ENCODE results near the gene HAGHL.

Gene HAGHL

DNA sequence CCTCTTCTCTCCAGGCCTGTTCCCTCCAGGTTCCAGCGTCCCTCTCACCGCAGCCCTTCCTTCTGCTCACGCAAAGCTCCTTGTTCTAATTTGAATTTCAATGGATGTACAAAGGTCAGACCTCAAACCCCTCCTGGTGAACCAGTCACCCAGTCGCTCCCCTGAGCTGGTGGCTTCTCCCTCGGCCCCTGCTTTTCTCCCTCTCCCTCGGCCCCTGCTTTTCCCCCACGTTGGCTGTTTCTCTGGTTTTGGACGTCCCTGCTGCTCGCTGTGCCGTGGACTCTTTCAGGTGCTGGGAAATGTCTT lies 25.1 kb downstream of the HAGHL start:
- TF ChIP-seq GATA2 (IDR thresholded peaks at IDR 0.05; ENCODE audit: low read depth, low read length) (no peak), GATA3 (IDR thresholded peaks at IDR 0.05; ENCODE audit: low read depth, low read length) (no peak)

DNA sequence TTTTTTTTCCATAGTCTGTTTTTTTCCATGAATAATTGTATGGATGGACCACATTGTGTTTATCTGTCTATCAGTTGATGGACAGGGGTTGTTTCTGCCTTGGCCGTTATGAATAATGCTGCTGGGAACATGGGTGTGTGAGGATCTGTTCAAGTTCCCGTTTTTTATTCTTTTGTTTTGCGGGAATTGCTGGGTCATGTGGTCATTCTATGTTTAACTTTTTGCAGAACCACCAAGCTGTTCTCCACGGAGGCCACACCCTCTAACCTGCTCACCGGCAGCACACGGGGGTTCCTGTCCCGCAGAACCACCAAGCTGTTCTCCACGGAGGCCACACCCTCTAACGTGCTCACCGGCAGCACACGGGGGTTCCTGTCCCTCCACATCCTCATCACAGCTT lies 27.8 kb downstream of the HAGHL start:
- TF ChIP-seq GATA2 (IDR thresholded peaks at IDR 0.05; ENCODE audit: low read depth, low read length) (no peak), GATA3 (IDR thresholded peaks at IDR 0.05; ENCODE audit: low read depth, low read length) (no peak)

DNA sequence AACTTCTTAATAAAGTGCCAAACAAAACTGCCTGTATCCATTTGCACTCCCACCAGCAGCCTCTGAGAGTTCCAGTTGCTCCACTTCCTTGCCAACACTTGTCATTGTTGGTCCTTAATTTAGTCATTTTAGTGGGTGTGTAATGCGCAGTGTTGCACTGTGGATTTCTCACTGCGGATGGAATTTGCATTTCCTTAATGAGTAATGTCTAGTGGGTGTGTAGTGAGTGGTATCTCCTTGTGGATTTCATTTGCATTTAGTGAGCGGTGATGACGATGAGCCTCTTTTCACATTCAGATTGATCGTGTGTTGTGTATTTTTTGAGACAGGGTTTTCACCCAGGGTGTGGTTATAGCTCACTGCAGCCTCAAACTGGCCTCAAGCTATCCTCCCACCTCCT lies 29.5 kb downstream of the HAGHL start:
- no peak for TF ChIP-seq GATA2 (IDR thresholded peaks at IDR 0.05; ENCODE audit: low read depth, low read length)
- TF ChIP-seq GATA3 (IDR thresholded peaks at IDR 0.05; ENCODE audit: low read depth, low read length): no peak

DNA sequence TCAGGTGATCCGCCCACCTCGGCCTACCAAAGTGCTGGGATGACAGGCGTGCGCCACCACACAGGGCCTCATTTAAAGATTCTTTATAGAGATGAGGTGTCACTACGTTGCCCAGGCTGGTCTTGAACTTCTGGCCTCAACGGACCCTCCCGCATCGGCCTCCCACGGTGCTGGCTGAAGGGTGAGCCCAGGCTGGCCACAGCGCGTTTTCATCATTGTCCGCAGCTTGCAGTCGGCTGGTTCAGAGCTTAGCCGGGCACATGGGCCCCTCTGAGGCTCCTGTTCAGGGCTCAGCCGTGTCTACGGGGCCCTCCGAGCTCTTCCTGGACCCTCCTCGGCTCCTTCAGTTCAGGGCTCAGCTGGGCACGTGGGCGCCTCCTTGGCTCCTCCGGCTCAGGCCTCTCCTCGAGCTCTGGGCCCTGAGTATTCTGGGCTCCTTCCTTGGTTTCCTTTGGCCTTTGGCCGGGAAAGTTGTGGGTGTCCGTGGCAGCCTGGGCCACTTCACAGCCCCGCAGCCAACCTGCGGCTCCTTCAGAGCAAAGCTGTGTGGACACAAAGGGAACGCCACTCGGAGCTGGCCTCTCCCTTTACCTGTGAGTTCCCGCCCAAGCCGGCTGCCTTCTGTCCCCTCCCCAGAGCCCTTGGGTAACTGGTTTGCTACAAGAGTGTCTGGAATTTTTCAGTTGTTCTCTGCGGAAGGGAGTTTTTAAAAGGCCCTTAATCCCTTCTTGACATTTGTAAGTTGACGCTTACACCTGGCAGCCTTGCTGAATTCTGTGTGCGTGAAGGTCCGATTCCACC lies 32.4 kb downstream of the HAGHL start:
- TF ChIP-seq GATA3 (IDR thresholded peaks at IDR 0.05; ENCODE audit: low read depth, low read length) (no peak), GATA2 (IDR thresholded peaks at IDR 0.05; ENCODE audit: low read depth, low read length) (no peak)

DNA sequence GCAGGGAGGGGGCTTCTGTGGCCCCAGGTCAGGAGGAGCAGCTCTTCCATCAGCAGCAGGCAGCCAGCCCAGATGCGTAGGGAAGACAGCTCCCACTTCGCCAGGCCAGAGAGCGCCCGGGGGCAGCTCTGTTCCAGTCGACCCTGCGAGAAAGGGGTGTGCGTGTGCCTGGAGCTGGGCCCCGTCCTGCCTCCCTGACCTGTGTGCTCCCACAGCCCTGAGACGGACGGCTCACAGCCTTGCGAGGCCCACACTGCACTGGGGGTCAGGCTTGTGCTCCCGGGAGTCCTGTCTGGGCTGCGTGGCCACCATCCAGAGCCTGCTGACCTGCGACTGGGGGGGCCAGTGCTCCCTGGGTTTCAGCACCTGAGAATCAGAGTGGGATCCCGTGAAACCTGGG lies 33.2 kb downstream of the HAGHL start:
- TF ChIP-seq GATA3 (IDR thresholded peaks at IDR 0.05; ENCODE audit: low read depth, low read length): no peak
- no peak for TF ChIP-seq GATA2 (IDR thresholded peaks at IDR 0.05; ENCODE audit: low read depth, low read length)

DNA sequence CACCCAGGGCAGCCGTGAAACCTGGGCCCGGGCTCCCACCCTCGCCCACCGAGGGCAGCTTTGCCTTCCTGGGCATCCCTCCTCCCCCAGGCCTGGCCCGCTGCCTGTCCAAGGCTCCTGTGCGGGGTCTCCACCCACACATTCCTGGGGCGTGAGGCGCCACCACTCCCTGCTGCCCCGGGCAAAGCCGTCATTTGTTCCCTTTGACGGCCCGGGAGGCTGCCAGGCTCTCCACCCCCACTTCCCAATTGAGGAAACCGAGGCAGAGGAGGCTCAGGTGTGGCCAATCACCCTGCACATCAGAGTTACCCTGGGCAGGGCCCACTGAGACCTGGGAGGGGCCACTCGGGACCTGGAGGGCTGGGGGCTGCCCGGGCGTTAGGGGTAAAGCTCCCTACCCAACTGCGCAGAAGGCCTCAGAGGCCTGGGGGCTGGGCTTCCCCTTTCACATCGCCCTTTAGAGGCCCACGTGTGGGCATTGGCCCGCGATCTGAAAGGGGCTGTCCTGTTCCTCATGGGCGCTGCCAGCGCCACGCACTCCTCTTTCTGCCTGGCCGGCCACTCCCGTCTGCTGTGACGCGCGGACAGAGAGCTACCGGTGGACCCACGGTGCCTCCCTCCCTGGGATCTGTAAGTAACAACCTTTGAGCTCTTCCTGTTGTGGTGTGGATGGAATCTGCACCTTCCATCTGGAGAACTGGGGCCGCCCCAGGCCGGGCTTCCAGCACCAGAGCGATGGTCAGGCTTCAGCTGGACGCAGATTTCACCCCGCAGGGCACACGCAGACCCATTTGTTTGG lies 33.8 kb downstream of the HAGHL start, which contains the start of gene MSLN:
Gene MSLN (plus strand): TSS at position 190 of the 799 bp plus-strand sequence. CDS start 1,947 bp downstream, outside the sequence.
- no peak for TF ChIP-seq GATA3 (IDR thresholded peaks at IDR 0.05; ENCODE audit: low read depth, low read length)
- no peak for TF ChIP-seq GATA2 (IDR thresholded peaks at IDR 0.05; ENCODE audit: low read depth, low read length)

DNA sequence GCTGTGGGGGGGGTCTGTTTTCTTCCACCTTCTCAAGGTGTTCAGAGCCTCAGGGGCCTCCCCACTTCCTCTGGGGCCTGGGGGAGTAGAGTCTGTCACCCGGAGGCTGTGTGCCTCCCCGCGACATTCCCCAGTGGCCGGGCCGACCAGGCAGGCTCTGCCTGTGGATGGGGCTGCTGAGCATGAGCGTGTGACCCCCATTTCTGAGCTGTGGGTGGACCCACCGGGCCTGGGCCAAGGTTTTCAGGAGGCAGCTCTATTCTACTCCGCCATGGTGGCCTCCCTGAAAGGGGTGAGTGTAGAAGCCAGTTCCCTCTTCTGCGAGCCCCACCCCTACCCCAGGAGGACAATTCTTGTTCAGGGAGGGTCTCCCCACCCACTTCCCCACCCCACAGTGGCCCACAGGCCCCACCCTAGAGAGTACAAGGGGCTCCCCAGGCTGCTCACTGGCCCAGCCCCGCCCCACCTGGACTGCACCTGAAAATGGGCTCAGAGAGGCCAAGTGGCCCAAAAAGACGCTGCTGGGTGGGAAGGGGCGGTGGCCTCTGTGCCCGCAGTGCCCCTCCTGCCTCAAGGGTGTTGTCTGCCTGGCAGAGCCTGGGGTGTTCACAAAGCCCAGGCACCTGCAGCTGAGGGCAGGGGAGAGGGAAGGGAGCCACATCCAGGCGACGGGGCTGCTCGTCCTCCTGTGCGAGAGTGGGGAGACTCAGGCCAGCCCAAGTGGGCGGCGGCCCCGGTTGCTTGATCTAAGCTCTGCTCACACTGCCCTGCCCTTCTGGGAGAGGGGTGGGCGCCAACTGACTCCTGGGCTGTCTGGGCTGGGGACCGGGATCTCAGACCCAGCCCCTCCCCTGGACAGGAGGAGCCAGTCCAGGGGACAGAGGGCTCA lies 35.0 kb downstream of the HAGHL start:
- TF ChIP-seq GATA2 (IDR thresholded peaks at IDR 0.05; ENCODE audit: low read depth, low read length) (no peak), GATA3 (IDR thresholded peaks at IDR 0.05; ENCODE audit: low read depth, low read length) (no peak)

DNA sequence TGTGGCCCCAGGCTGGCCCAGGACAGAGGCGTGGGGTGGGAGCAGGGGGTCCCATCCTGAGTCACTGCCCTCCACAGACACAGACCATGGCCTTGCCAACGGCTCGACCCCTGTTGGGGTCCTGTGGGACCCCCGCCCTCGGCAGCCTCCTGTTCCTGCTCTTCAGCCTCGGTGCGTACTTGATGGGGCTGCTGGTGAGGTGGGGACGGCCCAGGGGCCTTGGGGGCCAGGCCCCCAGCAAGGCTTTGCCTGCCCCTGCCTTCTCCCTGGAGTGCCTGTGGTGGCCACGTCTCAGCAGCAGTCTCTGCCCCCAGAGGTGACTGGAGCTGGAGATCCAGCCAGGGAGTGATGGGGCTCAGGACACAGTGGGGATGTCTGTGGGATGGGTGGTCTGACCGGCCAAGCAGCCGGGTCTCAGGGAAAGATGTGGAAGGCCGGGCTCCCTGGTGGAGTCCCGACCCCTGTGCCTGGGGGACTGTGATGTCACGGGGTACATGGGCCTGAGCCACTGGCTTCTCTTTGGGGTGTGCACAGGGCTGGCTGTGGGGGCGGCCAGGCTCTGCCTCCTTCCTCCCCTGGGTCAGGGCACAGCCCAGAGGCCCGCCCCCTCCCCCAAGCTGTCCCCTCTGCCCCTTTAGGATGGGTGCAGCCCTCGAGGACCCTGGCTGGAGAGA lies 35.8 kb downstream of the HAGHL start:
- TF ChIP-seq GATA3 (IDR thresholded peaks at IDR 0.05; ENCODE audit: low read depth, low read length) (no peak), GATA2 (IDR thresholded peaks at IDR 0.05; ENCODE audit: low read depth, low read length) (no peak)

DNA sequence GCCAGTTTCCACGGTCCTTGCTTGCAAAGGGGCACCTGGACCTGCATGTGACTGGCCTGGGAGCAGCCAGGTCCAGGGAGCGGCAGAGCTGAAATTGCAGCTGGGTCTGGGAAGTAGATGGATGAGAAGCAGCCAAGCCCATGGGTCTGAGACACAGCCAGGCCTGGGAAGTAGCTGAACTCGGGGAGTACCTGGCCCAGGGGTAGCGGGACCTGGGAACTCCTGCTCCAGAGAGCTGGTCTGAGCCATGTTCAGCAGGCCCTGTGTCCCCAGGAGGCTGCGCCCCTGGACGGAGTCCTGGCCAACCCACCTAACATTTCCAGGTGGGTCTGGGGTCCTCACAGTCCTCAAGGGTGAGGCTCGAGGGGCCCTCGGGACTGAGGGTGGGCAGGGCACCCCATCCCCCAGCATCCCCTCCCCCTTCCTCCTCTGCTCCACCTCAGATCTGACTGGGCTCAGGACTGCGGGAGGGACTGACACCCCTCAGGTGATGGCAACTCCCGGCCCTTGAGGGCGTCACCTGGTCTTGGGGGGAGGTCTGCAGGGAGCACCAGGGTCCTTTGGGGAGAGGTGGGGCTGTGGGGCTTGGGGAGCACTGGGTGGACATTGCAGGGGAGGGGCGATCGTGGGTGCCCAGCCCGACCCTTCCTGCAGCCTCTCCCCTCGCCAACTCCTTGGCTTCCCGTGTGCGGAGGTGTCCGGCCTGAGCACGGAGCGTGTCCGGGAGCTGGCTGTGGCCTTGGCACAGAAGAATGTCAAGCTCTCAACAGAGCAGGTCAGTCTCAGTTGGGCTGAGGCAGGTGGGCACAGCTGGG lies 36.7 kb downstream of the HAGHL start:
- TF ChIP-seq GATA2 (IDR thresholded peaks at IDR 0.05; ENCODE audit: low read depth, low read length) (no peak), GATA3 (IDR thresholded peaks at IDR 0.05; ENCODE audit: low read depth, low read length) (no peak)

DNA sequence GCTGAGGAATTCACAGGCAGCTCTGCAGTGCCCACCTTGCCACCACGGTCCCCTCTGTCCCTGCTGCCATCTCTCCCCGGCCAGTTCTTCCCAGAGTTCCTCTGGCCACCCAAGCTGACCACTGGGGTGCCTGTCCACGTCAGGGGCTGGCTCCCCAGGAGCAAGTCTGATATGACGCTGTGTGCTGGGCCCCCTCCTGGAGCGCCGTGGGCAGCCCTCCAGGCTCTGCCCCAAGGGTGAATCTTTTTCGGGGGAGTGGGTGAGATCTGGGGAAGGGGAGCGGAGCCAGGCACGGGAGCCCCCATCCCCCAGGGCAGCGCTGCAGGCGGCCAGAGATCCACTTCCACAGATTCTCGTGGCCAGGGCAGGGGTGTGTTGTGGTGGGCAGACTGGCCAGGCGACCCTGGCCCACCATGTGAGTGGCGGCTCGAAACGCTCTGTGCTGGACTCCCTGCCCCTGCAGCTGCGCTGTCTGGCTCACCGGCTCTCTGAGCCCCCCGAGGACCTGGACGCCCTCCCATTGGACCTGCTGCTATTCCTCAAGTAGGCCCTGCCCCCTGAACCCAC lies 37.4 kb downstream of the HAGHL start:
- TF ChIP-seq GATA2 (IDR thresholded peaks at IDR 0.05; ENCODE audit: low read depth, low read length): no peak
- no peak for TF ChIP-seq GATA3 (IDR thresholded peaks at IDR 0.05; ENCODE audit: low read depth, low read length)

DNA sequence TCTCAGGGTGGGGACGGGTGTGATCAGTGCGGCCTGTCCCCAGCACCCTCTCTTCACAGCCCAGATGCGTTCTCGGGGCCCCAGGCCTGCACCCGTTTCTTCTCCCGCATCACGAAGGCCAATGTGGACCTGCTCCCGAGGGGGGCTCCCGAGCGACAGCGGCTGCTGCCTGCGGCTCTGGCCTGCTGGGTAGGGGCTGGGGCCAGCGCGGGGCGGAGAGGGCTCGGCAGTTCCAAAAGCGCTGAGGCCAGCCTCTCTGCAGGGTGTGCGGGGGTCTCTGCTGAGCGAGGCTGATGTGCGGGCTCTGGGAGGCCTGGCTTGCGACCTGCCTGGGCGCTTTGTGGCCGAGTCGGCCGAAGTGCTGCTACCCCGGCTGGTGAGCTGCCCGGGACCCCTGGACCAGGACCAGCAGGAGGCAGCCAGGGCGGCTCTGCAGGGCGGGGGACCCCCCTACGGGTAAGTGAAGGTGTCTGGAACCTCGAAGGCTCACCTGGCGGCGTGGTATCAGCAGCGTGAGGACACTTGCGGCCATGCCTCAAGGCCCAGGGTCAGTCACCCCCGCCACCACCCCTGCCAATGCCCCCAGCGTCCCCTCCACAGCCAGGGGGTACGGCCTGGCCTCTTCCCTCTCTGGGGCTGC lies 38.1 kb downstream of the HAGHL start:
- TF ChIP-seq GATA2 (IDR thresholded peaks at IDR 0.05; ENCODE audit: low read depth, low read length) (no peak), GATA3 (IDR thresholded peaks at IDR 0.05; ENCODE audit: low read depth, low read length) (no peak)

DNA sequence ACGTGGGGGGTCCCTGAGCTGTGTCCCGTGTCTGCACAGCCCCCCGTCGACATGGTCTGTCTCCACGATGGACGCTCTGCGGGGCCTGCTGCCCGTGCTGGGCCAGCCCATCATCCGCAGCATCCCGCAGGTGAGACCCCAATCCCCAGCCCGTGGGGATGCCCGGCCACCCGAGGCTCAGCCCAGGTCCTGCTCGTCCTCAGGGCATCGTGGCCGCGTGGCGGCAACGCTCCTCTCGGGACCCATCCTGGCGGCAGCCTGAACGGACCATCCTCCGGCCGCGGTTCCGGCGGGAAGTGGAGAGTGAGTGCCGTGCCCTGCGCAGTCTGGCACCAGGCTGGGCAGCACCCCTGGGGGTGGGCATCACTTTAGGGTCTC lies 38.6 kb downstream of the HAGHL start:
- TF ChIP-seq GATA3 (IDR thresholded peaks at IDR 0.05; ENCODE audit: low read depth, low read length) (no peak), GATA2 (IDR thresholded peaks at IDR 0.05; ENCODE audit: low read depth, low read length) (no peak)
